ENCODE measurements around the gene BHMT.

- no peak for TF ChIP-seq POLR2A (IDR thresholded peaks at IDR 0.05)
- TF ChIP-seq CTCF (IDR thresholded peaks at IDR 0.05): no peak
Measured at GRCh38 chr5:79151942-79152671, 40.5 kb downstream of the BHMT start.

All from lower leg skin (tissue), 3 donors.